HG02885 (cell line): ENCODE data around the gene ZNF132.
A peak's percentile ranks its signal among the peaks of the same experiment; 100 is the strongest.

Experiments
- ATAC-seq: cut with Tn5 transposase; IDR thresholded peaks from one replicate; pipeline ENCODE4 v1.9.1; 2021; ENCODE audit warnings: mild to moderate bottlenecking; ENCODE audit not compliant: unreplicated experiment, poor library complexity

ZNF132 gene

DNA sequence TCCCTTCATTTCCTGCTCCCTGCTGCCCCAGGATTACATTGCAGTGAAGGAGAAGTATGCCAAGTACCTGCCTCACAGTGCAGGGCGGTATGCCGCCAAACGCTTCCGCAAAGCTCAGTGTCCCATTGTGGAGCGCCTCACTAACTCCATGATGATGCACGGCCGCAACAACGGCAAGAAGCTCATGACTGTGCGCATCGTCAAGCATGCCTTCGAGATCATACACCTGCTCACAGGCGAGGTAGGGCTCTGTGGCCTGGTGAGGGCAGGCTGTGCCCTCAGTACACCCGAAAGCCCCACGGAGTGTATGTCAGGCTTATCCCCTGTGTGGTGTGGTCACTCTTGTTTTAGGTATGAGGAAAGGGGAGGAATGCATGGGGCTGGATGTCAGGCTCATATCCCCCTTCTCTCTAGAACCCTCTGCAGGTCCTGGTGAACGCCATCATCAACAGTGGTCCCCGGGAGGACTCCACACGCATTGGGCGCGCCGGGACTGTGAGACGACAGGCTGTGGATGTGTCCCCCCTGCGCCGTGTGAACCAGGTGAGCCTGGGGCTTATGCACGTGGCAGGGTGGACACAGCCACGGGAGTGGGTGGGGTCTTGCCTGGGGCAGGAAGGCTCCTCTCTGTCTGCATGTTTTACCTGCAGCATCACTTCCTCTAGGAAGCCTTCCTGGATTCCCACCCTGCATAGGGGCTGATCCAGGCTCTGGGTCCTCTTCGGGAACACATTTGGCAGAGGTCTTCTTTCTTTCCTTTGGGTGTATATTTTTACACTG, 46.8 kb downstream of the ZNF132 start:
- ATAC-seq = no peak

- no peak for ATAC-seq
These were observed 51.8 kb downstream of the ZNF132 start for GRCh38 chr19:58388175-58388526.

GRCh38 chr19:58387338-58388174, 52.4 kb downstream of the ZNF132 start:
- no peak for ATAC-seq

- peak; percentile 89 for ATAC-seq
These were observed 53.2 kb downstream of the ZNF132 start, which contains the start of gene RPS5 for GRCh38 chr19:58386576-58387337. RPS5 (plus strand) TSS chr19:58387269; CDS start chr19:58388138, 869 bp downstream.

GRCh38 chr19:58385891-58386575, 53.9 kb downstream of the ZNF132 start:
- ATAC-seq = peak; percentile 12

DNA sequence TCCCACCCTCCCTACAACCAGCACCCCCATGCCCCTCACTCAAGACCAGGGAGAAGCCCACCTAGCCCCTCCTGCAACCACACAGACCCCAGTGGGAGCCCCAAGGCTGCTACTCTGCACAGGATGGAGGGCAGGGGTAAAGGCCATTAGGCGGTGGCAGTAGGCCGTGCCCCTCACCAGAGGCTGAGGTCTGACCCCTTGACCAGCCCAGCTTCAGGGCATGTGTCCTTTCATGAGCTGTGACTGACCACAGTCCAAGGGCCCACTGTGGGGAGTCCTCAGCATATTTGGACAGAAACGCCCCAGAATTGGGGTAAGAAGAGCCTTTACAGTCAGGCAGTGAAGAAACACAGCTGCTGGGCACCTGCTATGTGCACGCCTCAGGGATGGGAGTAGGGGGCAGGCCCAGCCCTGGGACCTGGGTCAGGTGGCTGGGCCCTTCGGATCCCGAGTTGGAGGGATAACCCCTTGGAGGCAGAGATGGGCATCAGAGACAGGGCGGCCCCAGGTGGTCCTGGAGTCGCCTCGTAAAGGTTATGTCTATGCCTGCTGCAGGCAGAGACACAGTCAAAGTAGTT, 54.6 kb downstream of the ZNF132 start:
- ATAC-seq = no peak

DNA sequence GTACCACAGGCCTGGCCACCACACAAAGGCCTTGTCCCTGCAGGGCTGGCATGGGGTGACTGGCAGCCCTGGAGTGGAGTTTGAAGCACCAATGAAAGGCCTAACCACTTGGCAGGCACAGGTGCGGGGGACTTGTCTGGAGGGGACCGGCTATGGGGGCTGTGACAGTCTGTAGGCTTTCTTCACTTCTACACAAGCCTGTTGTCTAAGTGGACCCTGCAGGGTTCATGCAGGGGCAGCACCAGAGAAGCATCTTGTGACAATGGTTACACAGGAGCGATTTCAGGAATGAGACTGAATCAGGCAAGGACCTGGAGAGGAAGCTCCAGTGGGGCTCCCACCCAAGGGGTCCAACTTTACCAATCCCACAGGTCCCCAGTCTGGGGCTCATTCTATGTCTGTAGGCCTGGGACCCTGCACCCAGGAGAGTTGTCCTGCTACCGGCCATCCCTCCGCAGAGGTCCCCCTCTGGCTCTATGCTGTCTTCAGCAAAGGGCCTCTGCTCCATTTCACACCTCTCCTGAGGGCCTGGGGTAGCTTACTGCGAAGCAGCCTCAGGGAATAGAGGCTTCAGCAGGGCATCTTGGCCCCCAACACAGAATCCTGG, 56.9 kb downstream of the ZNF132 start:
- no peak for ATAC-seq
